OCI-LY1 (cell line): ENCODE data around the gene TTC13.

ENCODE experiments used
- H2AFZ ChIP-seq: fragments of 200-600 bp; sonication (generic), shearing (Covaris generic); 2 replicates; pipeline ENCODE4 v1.6.0; 2014; ENCODE audit warnings: antibody characterized with exemption, mild to moderate bottlenecking, low read length
- H3F3A ChIP-seq: fragments of 200-600 bp; sonication (generic), shearing (Covaris generic); 2 replicates; pipeline ENCODE4 v1.6.0; 2014; ENCODE audit warnings: mild to moderate bottlenecking, antibody characterized with exemption, low read length, moderate library complexity; ENCODE audit not compliant: insufficient read depth
- H3K27ac ChIP-seq: fragments of 200-600 bp; sonication (generic); 2 replicates; pipeline ENCODE4 v1.5.1; 2014; ENCODE audit warnings: low read length, mixed run types, mild to moderate bottlenecking, low read depth; ENCODE audit not compliant: poor library complexity, severe bottlenecking
- H3K27me3 ChIP-seq: fragments of 200-600 bp; sonication (generic); 2 replicates; pipeline ENCODE4 v1.6.0; 2014; ENCODE audit warnings: antibody characterized with exemption, mild to moderate bottlenecking, low read length, moderate library complexity; ENCODE audit not compliant: insufficient read depth
- H3K36me3 ChIP-seq: fragments of 200-600 bp; sonication (generic); 2 replicates; pipeline ENCODE4 v1.6.1; 2014; ENCODE audit warnings: mild to moderate bottlenecking, antibody characterized with exemption, low read length, moderate library complexity, mixed read lengths; ENCODE audit not compliant: insufficient read depth
- H3K4me1 ChIP-seq: fragments of 200-600 bp; sonication (generic); 2 replicates; pipeline ENCODE4 v1.5.1; 2014; ENCODE audit warnings: mild to moderate bottlenecking, low read length, moderate library complexity; ENCODE audit not compliant: insufficient read depth, severe bottlenecking
- H3K4me2 ChIP-seq: fragments of 200-600 bp; sonication (generic), shearing (Covaris generic); 2 replicates; pipeline ENCODE4 v1.6.1; 2014; ENCODE audit warnings: low read length
- H3K4me3 ChIP-seq: fragments of 200-600 bp; sonication (generic); 2 replicates; pipeline ENCODE4 v1.5.1; 2014; ENCODE audit warnings: low read length, low read depth, mild to moderate bottlenecking, mixed read lengths; ENCODE audit not compliant: poor library complexity, severe bottlenecking
- H3K79me2 ChIP-seq: fragments of 200-600 bp; shearing (Covaris generic); 2 replicates; pipeline ENCODE4 v1.6.1; 2016; ENCODE audit warnings: mixed run types, low read length, mixed read lengths; ENCODE audit not compliant: insufficient read depth
- H3K9ac ChIP-seq: fragments of 200-600 bp; sonication (generic), shearing (Covaris generic); 2 replicates; pipeline ENCODE4 v1.6.1; 2014; ENCODE audit warnings: mild to moderate bottlenecking, low read length, mixed read lengths
- H3K9me2 ChIP-seq: fragments of 200-600 bp; sonication (generic), shearing (Covaris generic); 2 replicates; pipeline ENCODE4 v1.6.1; 2014; ENCODE audit warnings: low read depth, mild to moderate bottlenecking, low read length, mixed read lengths
- H3K9me3 ChIP-seq: fragments of 200-600 bp; shearing (Covaris generic); 2 replicates; pipeline ENCODE4 v1.6.1; 2014; ENCODE audit warnings: low read length, mixed read lengths
- H4K20me1 ChIP-seq: fragments of 200-600 bp; sonication (generic), shearing (Covaris generic); 2 replicates; pipeline ENCODE4 v1.6.0; 2016; ENCODE audit warnings: mild to moderate bottlenecking, low read length; ENCODE audit not compliant: insufficient read depth
- CTCF ChIP-seq: fragments of 200-600 bp; sonication (generic), shearing (Covaris generic); IDR thresholded peaks from 2 replicates; pipeline ENCODE4 v1.5.1; 2017; ENCODE audit warnings: mild to moderate bottlenecking, antibody characterized with exemption, low read length, moderate library complexity, mixed read lengths
- EZH2 ChIP-seq: fragments of 200-600 bp; sonication (generic), shearing (Covaris generic); IDR thresholded peaks from 2 replicates; pipeline ENCODE4 v1.8.0; 2017; ENCODE audit warnings: borderline replicate concordance, mixed run types, mild to moderate bottlenecking, antibody characterized with exemption, low read length, moderate library complexity, mixed read lengths

TTC13 gene

GRCh38 chr1:230875370-230875769 is 103.3 kb downstream of the TTC13 start:
- Histone ChIP-seq H3K9me3 (no peaks in the 10 kb centered on the region), H3K4me3 (no peak overlapping the region), H3K79me2 (no peaks in the 10 kb centered on the region), H3K4me1 (no peaks in the 10 kb centered on the region), H3K9me2 (no peaks in the 10 kb centered on the region), H2AFZ (no peak overlapping the region), H3K4me2 (no peak overlapping the region), H3K27ac (no peak overlapping the region), H3K36me3 (no peaks in the 10 kb centered on the region), H3F3A (no peaks in the 10 kb centered on the region), H3K9ac (no peak overlapping the region), H3K27me3 (0 out of 2 replicates have a peak, but pooled peaks cover 3% of the 10 kb centered on the region), H4K20me1 (no peaks in the 10 kb centered on the region)
- TF ChIP-seq EZH2 = no peak
- TF ChIP-seq CTCF = no peak

GRCh38 chr1:230870916-230871315 is 107.7 kb downstream of the TTC13 start:
- Histone ChIP-seq H3K9me3 (no peaks in the 10 kb centered on the region), H3K9me2 (no peaks in the 10 kb centered on the region), H3K27me3 (peaks cover 7% of the 10 kb centered on the region; the same call in 1 of the 2 replicates), H3K9ac (no peak overlapping the region), H3K27ac (no peak overlapping the region), H3K36me3 (no peaks in the 10 kb centered on the region), H4K20me1 (no peaks in the 10 kb centered on the region), H2AFZ (no peak overlapping the region), H3K79me2 (no peaks in the 10 kb centered on the region), H3K4me2 (no peak overlapping the region), H3K4me1 (peaks cover 11% of the 10 kb centered on the region), H3K4me3 (no peak overlapping the region), H3F3A (no peaks in the 10 kb centered on the region)
- no peak for TF ChIP-seq EZH2
- TF ChIP-seq CTCF = no peak

- H3K27ac ChIP-seq = no peak overlapping the region
- no peak overlapping the region for H3K4me3 ChIP-seq
- peaks cover 7% of the 10 kb centered on the region; the same call in 1 of the 2 replicates for H3K27me3 ChIP-seq
- H3K79me2 ChIP-seq = no peaks in the 10 kb centered on the region
- H2AFZ ChIP-seq = no peak overlapping the region
- no peaks in the 10 kb centered on the region for H3F3A ChIP-seq
- H3K4me2 ChIP-seq = no peak overlapping the region
- no peaks in the 10 kb centered on the region for H4K20me1 ChIP-seq
- no peaks in the 10 kb centered on the region for H3K36me3 ChIP-seq
- peaks cover 11% of the 10 kb centered on the region for H3K4me1 ChIP-seq
- TF ChIP-seq CTCF (no peak), EZH2 (no peak)
- H3K9me3 ChIP-seq = no peaks in the 10 kb centered on the region
- no peaks in the 10 kb centered on the region for H3K9me2 ChIP-seq
- no peak overlapping the region for H3K9ac ChIP-seq
Measured at GRCh38 chr1:230869500-230869899, 109.2 kb downstream of the TTC13 start.
